ENCODE measurements around the gene SLBP.

SLBP gene

GRCh38 chr4:1712216-1713002, at the start of gene SLBP:
TSS of gene SLBP (minus strand) at chr4:1712319. CDS start at chr4:1712188, 131 bp downstream.
- Mint-ChIP-seq H3K4me1 (peaks cover 58% of the 10 kb centered on the region), H3K4me3 (peak within 1 kb of the TSS; percentile 98), H3K27ac (peak within 1 kb of the TSS; percentile 96), H3K36me3 (peaks cover 13% of the 10 kb centered on the region), H3K9me3 (no peaks in the 10 kb centered on the region), H3K27me3 (no peaks in the 10 kb centered on the region)

- Mint-ChIP-seq H3K4me3 (no peak overlapping the region), H3K9me3 (no peaks in the 10 kb centered on the region), H3K4me1 (no peaks in the 10 kb centered on the region), H3K27ac (no peak overlapping the region), H3K27me3 (peaks cover 6% of the 10 kb centered on the region), H3K36me3 (no peaks in the 10 kb centered on the region)
Observed at GRCh38 chr4:1761130-1761689, 49.1 kb upstream of the SLBP start.

- no peaks in the 10 kb centered on the region for H3K9me3 Mint-ChIP-seq
- peaks cover 5% of the 10 kb centered on the region for H3K27me3 Mint-ChIP-seq
- no peak overlapping the region for H3K4me3 Mint-ChIP-seq
- H3K36me3 Mint-ChIP-seq = no peaks in the 10 kb centered on the region
- no peaks in the 10 kb centered on the region for H3K4me1 Mint-ChIP-seq
- H3K27ac Mint-ChIP-seq = no peak overlapping the region
Observed at GRCh38 chr4:1760521-1761071, 48.5 kb upstream of the SLBP start.

- Mint-ChIP-seq H3K4me1 (no peaks in the 10 kb centered on the region), H3K27ac (no peak overlapping the region), H3K4me3 (no peak overlapping the region), H3K9me3 (no peaks in the 10 kb centered on the region), H3K27me3 (peaks cover 1% of the 10 kb centered on the region), H3K36me3 (no peaks in the 10 kb centered on the region)
Observed at GRCh38 chr4:1759818-1760223, 47.7 kb upstream of the SLBP start.

GRCh38 chr4:1759170-1759817, 47.2 kb upstream of the SLBP start:
- no peak overlapping the region for H3K27ac Mint-ChIP-seq
- H3K4me3 Mint-ChIP-seq = no peak overlapping the region
- peaks cover 1% of the 10 kb centered on the region for H3K27me3 Mint-ChIP-seq
- no peaks in the 10 kb centered on the region for H3K4me1 Mint-ChIP-seq
- H3K9me3 Mint-ChIP-seq = no peaks in the 10 kb centered on the region
- H3K36me3 Mint-ChIP-seq = no peaks in the 10 kb centered on the region

GRCh38 chr4:1758306-1759121, 46.4 kb upstream of the SLBP start:
- Mint-ChIP-seq H3K4me3 (no peak overlapping the region), H3K4me1 (no peaks in the 10 kb centered on the region), H3K27me3 (peaks cover 1% of the 10 kb centered on the region), H3K27ac (no peak overlapping the region), H3K9me3 (no peaks in the 10 kb centered on the region), H3K36me3 (no peaks in the 10 kb centered on the region)

- no peaks in the 10 kb centered on the region for H3K9me3 Mint-ChIP-seq
- no peak overlapping the region for H3K4me3 Mint-ChIP-seq
- peaks cover 1% of the 10 kb centered on the region for H3K27me3 Mint-ChIP-seq
Observed at GRCh38 chr4:1757836-1758235, 45.7 kb upstream of the SLBP start.

GRCh38 chr4:1756893-1757779, 45.0 kb upstream of the SLBP start:
- H3K27me3 Mint-ChIP-seq = no peaks in the 10 kb centered on the region
- no peaks in the 10 kb centered on the region for H3K9me3 Mint-ChIP-seq
- no peak overlapping the region for H3K4me3 Mint-ChIP-seq
- no peaks in the 10 kb centered on the region for H3K4me1 Mint-ChIP-seq
- no peak overlapping the region for H3K27ac Mint-ChIP-seq
- H3K36me3 Mint-ChIP-seq = no peaks in the 10 kb centered on the region

More at GRCh38 chr4:1757836-1758235, 45.7 kb upstream of the SLBP start:
- Mint-ChIP-seq H3K27ac (no peak overlapping the region), H3K36me3 (no peaks in the 10 kb centered on the region), H3K4me1 (no peaks in the 10 kb centered on the region)

- H3K36me3 Mint-ChIP-seq = no peaks in the 10 kb centered on the region
- H3K4me1 Mint-ChIP-seq = no peaks in the 10 kb centered on the region
- no peak overlapping the region for H3K4me3 Mint-ChIP-seq
- no peaks in the 10 kb centered on the region for H3K27me3 Mint-ChIP-seq
- no peaks in the 10 kb centered on the region for H3K9me3 Mint-ChIP-seq
- H3K27ac Mint-ChIP-seq = no peak overlapping the region
Observed at GRCh38 chr4:1756079-1756478, 44.0 kb upstream of the SLBP start.

- Mint-ChIP-seq H3K9me3 (no peaks in the 10 kb centered on the region), H3K27me3 (no peaks in the 10 kb centered on the region), H3K4me3 (no peak overlapping the region), H3K27ac (no peak overlapping the region), H3K4me1 (no peaks in the 10 kb centered on the region), H3K36me3 (no peaks in the 10 kb centered on the region)
Observed at GRCh38 chr4:1755297-1755696, 43.2 kb upstream of the SLBP start.

GRCh38 chr4:1754336-1754735, 42.2 kb upstream of the SLBP start:
- Mint-ChIP-seq H3K27me3 (no peaks in the 10 kb centered on the region), H3K9me3 (no peaks in the 10 kb centered on the region), H3K4me3 (no peak overlapping the region), H3K4me1 (no peaks in the 10 kb centered on the region), H3K36me3 (no peaks in the 10 kb centered on the region), H3K27ac (no peak overlapping the region)

GRCh38 chr4:1753697-1754311, 41.7 kb upstream of the SLBP start:
- Mint-ChIP-seq H3K27ac (no peak overlapping the region), H3K9me3 (no peaks in the 10 kb centered on the region), H3K36me3 (no peaks in the 10 kb centered on the region), H3K27me3 (no peaks in the 10 kb centered on the region), H3K4me1 (no peaks in the 10 kb centered on the region), H3K4me3 (no peak overlapping the region)

- Mint-ChIP-seq H3K9me3 (no peaks in the 10 kb centered on the region), H3K27ac (no peak overlapping the region), H3K27me3 (no peaks in the 10 kb centered on the region), H3K4me1 (no peaks in the 10 kb centered on the region), H3K36me3 (no peaks in the 10 kb centered on the region), H3K4me3 (no peak overlapping the region)
Observed at GRCh38 chr4:1753294-1753696, 41.2 kb upstream of the SLBP start.

- H3K9me3 Mint-ChIP-seq = no peaks in the 10 kb centered on the region
- no peak overlapping the region for H3K27ac Mint-ChIP-seq
- H3K27me3 Mint-ChIP-seq = no peaks in the 10 kb centered on the region
- H3K4me1 Mint-ChIP-seq = no peaks in the 10 kb centered on the region
- no peak overlapping the region for H3K4me3 Mint-ChIP-seq
- no peaks in the 10 kb centered on the region for H3K36me3 Mint-ChIP-seq
Observed at GRCh38 chr4:1752284-1753041, 40.3 kb upstream of the SLBP start.
